Astrocyte (in vitro differentiated cells and primary cell): ENCODE data around the gene ENOX1. TPM values are rescaled to one million over a fixed set of nuclear protein-coding genes. Genes with fewer than 3 reads are reported as not detected.

Source experiments
- DNase-seq: peaks from one replicate; pipeline ENCODE4 v3.0.0-alpha.2; 2010; ENCODE audit warnings: low read depth
- FAIRE-seq: peaks from 2 replicates; lab custom pipeline; 2011; peaks lifted over from hg19 to GRCh38; lab: Jason Lieb, UNC
- H2AFZ ChIP-seq: 2 replicates; pipeline ENCODE4 v1.6.0; 2012; ENCODE audit warnings: low read depth, low read length, inconsistent platforms
- H3K27ac ChIP-seq: 2 replicates; pipeline ENCODE4 v1.5.1; 2011; ENCODE audit warnings: low read depth, low read length, inconsistent platforms
- H3K27me3 ChIP-seq: 2 replicates; pipeline ENCODE4 v1.6.0; 2011; ENCODE audit warnings: low read length, inconsistent platforms; ENCODE audit not compliant: insufficient read depth
- H3K36me3 ChIP-seq: 2 replicates; pipeline ENCODE4 v1.5.1; 2011; ENCODE audit warnings: low read length, inconsistent platforms; ENCODE audit not compliant: insufficient read depth
- H3K4me1 ChIP-seq: 2 replicates; pipeline ENCODE4 v1.5.1; 2011; ENCODE audit warnings: low read length, inconsistent platforms; ENCODE audit not compliant: insufficient read depth
- H3K4me2 ChIP-seq: 2 replicates; pipeline ENCODE4 v1.6.0; 2012; ENCODE audit warnings: low read length, inconsistent platforms
- H3K4me3 ChIP-seq: 2 replicates; pipeline ENCODE4 v1.5.1; 2011; ENCODE audit warnings: low read depth, mild to moderate bottlenecking, low read length, inconsistent platforms; ENCODE audit not compliant: insufficient read depth
- H3K79me2 ChIP-seq: 2 replicates; pipeline ENCODE4 v1.6.0; 2012; ENCODE audit warnings: mild to moderate bottlenecking, low read length, inconsistent platforms; ENCODE audit not compliant: insufficient read depth
- H3K9ac ChIP-seq: 2 replicates; pipeline ENCODE4 v1.6.0; 2012; ENCODE audit warnings: mild to moderate bottlenecking, low read length, inconsistent platforms
- H3K9me3 ChIP-seq: 2 replicates; pipeline ENCODE4 v1.5.1; 2012; ENCODE audit warnings: low read depth, mild to moderate bottlenecking, low read length, inconsistent platforms; ENCODE audit not compliant: insufficient read depth
- H4K20me1 ChIP-seq: 2 replicates; pipeline ENCODE4 v1.6.0; 2012; ENCODE audit warnings: low read length, inconsistent platforms; ENCODE audit not compliant: insufficient read depth
- H3K27ac Mint-ChIP-seq: one replicate; pipeline ENCODE4 v1.8.0; 2021; ENCODE audit warnings: mild to moderate bottlenecking, mixed read lengths; ENCODE audit not compliant: unreplicated experiment
- H3K27me3 Mint-ChIP-seq: one replicate; pipeline ENCODE4 v1.8.0; 2021; ENCODE audit warnings: low read depth, mixed read lengths; ENCODE audit not compliant: unreplicated experiment
- H3K36me3 Mint-ChIP-seq: one replicate; pipeline ENCODE4 v1.8.0; 2021; ENCODE audit warnings: low read depth, mixed read lengths; ENCODE audit not compliant: unreplicated experiment
- H3K4me1 Mint-ChIP-seq: one replicate; pipeline ENCODE4 v1.8.0; 2021; ENCODE audit warnings: low read depth, mixed read lengths; ENCODE audit not compliant: unreplicated experiment
- H3K4me3 Mint-ChIP-seq: one replicate; pipeline ENCODE4 v1.8.0; 2021; ENCODE audit warnings: mild to moderate bottlenecking, moderate library complexity, mixed read lengths; ENCODE audit not compliant: unreplicated experiment
- H3K9me3 Mint-ChIP-seq: one replicate; pipeline ENCODE4 v1.8.0; 2021; ENCODE audit warnings: mild to moderate bottlenecking, mixed read lengths; ENCODE audit not compliant: unreplicated experiment
- EZH2 ChIP-seq: IDR thresholded peaks from 2 replicates; pipeline ENCODE4 v1.6.1; 2012; ENCODE audit warnings: mild to moderate bottlenecking, low read length, inconsistent platforms; ENCODE audit not compliant: insufficient read depth
- total RNA-seq: library from RNA; stranded (reverse); gene quantifications from 2 replicates; pipeline ENCODE4 v1.2.1, GENCODE V29; 2021
- TF ChIP-seq, protein P1 (sequence below): IDR thresholded peaks from 2 replicates; pipeline ENCODE4 v1.5.1; 2011; ENCODE audit warnings: low read depth, mild to moderate bottlenecking, inconsistent platforms, low read length, moderate library complexity; ENCODE audit not compliant: insufficient read depth

The ENOX1 gene
- total RNA-seq, 1 donor from 2014 or later, result 2.3 TPM

DNA sequence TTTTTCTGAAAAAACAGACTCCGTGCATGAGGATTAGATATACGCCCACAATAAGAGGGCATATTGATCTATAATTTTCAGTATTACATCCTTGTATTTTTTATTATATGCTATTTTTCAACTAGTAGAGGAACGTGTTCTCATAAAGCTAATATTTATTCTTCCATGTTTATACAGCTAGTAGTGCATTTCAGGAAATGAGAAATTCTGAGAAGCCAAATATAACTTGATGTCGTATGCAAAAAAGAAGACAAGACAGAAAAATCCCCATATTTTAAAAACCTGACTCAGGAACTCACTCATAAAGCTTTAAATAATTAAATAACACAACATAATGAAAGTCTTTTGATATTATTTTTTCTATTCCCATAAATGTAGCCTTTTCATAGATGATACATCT is 308.6 kb downstream of the ENOX1 start:
- Histone ChIP-seq H4K20me1 (no peaks in the 10 kb centered on the region), H3K79me2 (no peaks in the 10 kb centered on the region), H3K9ac (no peak overlapping the region), H3K36me3 (no peaks in the 10 kb centered on the region), H3K4me2 (no peak overlapping the region), H3K9me3 (no peaks in the 10 kb centered on the region), H2AFZ (no peak overlapping the region), H3K4me3 (no peak overlapping the region), H3K27ac (no peak overlapping the region), H3K4me1 (no peaks in the 10 kb centered on the region), H3K27me3 (no peaks in the 10 kb centered on the region)
- Mint-ChIP-seq H3K36me3 (peaks cover 2% of the 10 kb centered on the region), H3K27me3 (no peaks in the 10 kb centered on the region), H3K4me1 (peaks cover 2% of the 10 kb centered on the region), H3K27ac (no peak overlapping the region), H3K9me3 (no peaks in the 10 kb centered on the region), H3K4me3 (no peak overlapping the region)
- DNase-seq (no peak), FAIRE-seq (no peak)
- TF ChIP-seq, protein P1, sequence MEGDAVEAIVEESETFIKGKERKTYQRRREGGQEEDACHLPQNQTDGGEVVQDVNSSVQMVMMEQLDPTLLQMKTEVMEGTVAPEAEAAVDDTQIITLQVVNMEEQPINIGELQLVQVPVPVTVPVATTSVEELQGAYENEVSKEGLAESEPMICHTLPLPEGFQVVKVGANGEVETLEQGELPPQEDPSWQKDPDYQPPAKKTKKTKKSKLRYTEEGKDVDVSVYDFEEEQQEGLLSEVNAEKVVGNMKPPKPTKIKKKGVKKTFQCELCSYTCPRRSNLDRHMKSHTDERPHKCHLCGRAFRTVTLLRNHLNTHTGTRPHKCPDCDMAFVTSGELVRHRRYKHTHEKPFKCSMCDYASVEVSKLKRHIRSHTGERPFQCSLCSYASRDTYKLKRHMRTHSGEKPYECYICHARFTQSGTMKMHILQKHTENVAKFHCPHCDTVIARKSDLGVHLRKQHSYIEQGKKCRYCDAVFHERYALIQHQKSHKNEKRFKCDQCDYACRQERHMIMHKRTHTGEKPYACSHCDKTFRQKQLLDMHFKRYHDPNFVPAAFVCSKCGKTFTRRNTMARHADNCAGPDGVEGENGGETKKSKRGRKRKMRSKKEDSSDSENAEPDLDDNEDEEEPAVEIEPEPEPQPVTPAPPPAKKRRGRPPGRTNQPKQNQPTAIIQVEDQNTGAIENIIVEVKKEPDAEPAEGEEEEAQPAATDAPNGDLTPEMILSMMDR, result no peak
- no peak for TF ChIP-seq EZH2

DNA sequence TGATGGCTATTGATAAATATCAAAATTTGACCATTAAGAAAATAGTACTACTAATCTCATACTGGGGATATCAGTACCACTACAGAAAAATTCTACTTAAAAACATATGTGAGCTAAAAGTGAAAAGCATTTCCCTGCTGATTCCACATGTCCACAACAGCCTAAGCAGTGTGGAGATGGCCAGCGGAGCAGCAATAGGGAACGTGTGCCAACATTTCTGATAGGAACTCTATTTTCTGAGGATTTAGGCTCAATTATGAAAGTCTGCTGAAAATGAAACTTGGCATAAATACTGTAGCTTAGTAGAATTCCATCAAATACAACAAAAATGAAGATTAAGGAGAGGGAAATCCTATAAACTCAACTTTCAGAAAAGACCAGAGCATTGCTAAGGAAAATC is 311.6 kb downstream of the ENOX1 start:
- H3K79me2 ChIP-seq, result no peaks in the 10 kb centered on the region
- H2AFZ ChIP-seq, result no peak overlapping the region
- H3K4me1 ChIP-seq, result no peaks in the 10 kb centered on the region
- Mint-ChIP-seq H3K9me3 (no peaks in the 10 kb centered on the region), H3K4me1 (peaks cover 2% of the 10 kb centered on the region), H3K36me3 (peaks cover 2% of the 10 kb centered on the region), H3K4me3 (no peak overlapping the region), H3K27ac (no peak overlapping the region), H3K27me3 (no peaks in the 10 kb centered on the region)
- no peaks in the 10 kb centered on the region for H3K9me3 ChIP-seq
- H3K27ac ChIP-seq, result no peak overlapping the region
- H3K27me3 ChIP-seq, result no peaks in the 10 kb centered on the region
- H3K9ac ChIP-seq, result no peak overlapping the region
- no peaks in the 10 kb centered on the region for H4K20me1 ChIP-seq
- FAIRE-seq (no peak), DNase-seq (no peak)
- H3K4me2 ChIP-seq, result no peak overlapping the region
- TF ChIP-seq, protein P1, result no peak
- no peak for TF ChIP-seq EZH2
- no peaks in the 10 kb centered on the region for H3K36me3 ChIP-seq
- no peak overlapping the region for H3K4me3 ChIP-seq

DNA sequence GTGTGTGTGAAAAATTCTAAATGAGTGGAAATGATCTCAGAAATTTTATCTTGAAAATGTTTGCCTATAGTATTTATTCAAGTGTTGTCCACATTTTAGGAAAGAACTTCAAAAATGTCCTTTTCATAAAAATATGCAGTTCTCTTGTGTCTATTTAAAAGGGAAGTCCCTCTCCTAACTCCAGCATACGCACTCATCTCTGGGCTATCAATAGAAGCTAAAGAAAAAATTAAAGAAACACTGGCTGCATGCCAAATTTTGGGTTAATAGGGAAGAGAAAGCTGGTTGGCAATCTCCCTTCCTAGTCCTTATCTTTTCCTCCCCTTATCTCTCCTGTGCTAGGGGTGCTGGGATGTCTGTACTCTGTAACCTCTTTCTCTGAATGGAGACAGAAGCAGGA is 313.3 kb downstream of the ENOX1 start:
- DNase-seq, result no peak
- Mint-ChIP-seq H3K4me3 (no peak overlapping the region), H3K36me3 (no peaks in the 10 kb centered on the region), H3K27ac (no peak overlapping the region), H3K9me3 (no peaks in the 10 kb centered on the region), H3K27me3 (no peaks in the 10 kb centered on the region), H3K4me1 (peaks cover 2% of the 10 kb centered on the region)
- Histone ChIP-seq H3K79me2 (no peaks in the 10 kb centered on the region), H3K36me3 (no peaks in the 10 kb centered on the region), H3K27ac (no peak overlapping the region), H2AFZ (no peak overlapping the region), H3K4me3 (no peak overlapping the region), H4K20me1 (no peaks in the 10 kb centered on the region), H3K9ac (no peak overlapping the region), H3K27me3 (no peaks in the 10 kb centered on the region), H3K4me2 (no peak overlapping the region), H3K9me3 (no peaks in the 10 kb centered on the region), H3K4me1 (no peaks in the 10 kb centered on the region)
- no peak for FAIRE-seq
- TF ChIP-seq, protein P1, result no peak
- TF ChIP-seq EZH2, result no peak
